GM21447 (cell line): ENCODE data around the gene FAM72C.
"Not testable (repeated sequence)": the region's sequence is repeated elsewhere in the genome, so short reads cannot be mapped to it uniquely, and the experiment has no call there.

Experiments
- ATAC-seq: cut with Tn5 transposase; IDR thresholded peaks from one replicate; pipeline ENCODE4 v1.9.1; 2021; ENCODE audit not compliant: unreplicated experiment

The FAM72C gene

GRCh38 chr1:143971924-143972700 is at the start of gene FAM72C:
Gene FAM72C (minus strand): TSS chr1:143971986. CDS start chr1:143971141, 845 bp downstream.
- ATAC-seq = peak; percentile 77

- not testable (repeated sequence) for ATAC-seq
These were observed 48.4 kb upstream of the FAM72C start for GRCh38 chr1:144020001-144020738.

- ATAC-seq = not testable (repeated sequence)
These were observed 47.3 kb upstream of the FAM72C start for GRCh38 chr1:144019101-144019500.

GRCh38 chr1:144015180-144015966 is 43.6 kb upstream of the FAM72C start:
- not testable (repeated sequence) for ATAC-seq

DNA sequence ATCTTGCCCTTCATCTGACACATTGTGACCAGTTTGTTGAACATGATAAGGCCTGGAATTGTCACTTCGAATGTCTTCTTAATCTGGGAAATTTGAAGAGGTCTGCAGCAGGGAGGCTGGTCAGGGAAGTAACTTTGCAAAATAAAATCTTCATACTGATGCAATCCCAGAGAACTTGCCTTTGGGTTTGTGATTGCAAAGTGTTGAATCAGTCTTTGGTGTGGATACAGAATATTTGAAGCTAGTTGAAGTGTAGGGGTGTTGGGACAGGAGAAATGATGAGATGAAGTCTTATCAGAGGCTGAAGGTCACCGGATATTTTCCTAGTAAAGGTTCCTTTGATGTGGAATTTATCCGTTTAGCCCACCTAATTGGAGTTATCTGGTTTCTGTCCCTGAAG is 42.7 kb upstream of the FAM72C start:
- not testable (repeated sequence) for ATAC-seq

DNA sequence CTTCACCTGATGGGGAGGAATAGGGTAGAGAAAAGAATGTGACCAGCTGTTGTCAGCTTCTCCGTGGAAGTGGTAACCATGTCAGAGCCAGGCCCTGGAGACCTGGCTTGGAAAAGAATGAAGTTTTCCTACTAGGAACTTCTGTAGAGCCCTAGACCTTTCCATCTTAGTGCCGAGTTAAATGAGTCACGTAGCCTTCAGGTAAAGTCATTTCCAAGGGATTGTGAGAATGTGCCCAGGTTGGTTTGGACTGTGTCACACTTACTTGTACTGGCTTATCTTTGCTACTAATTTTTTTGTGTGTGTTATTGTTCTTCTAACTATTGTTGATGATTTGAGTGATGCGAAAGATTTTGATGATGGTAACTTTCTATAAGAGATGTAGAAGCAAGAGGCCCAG is 42.3 kb upstream of the FAM72C start:
- not testable (repeated sequence) for ATAC-seq

DNA sequence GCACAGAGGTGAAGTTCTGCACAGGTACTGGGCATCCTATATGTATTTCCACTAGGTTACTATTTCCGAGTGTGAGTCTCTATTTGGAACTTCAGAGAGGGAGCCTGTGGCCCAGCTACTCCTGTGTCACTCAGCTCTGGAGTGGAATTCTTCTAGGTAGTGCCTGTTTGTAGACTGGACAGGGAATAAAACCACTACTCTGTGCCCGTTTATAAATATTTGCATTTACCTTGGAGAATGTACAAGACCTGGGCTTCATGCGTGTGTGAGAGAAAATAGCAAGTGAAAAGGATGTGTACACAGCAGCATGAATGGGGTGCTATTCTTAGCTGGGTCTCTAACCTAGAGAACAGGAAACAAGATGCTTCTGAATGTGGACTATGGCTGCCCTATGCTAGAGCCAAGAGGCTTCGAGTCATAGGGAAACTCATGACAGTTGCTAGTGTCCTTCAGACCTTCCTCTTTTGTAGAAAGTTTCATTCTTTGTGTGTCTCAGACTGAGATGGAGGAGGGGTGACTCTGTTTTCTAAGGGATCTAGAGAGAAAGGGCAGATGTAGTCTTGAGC is 40.5 kb upstream of the FAM72C start:
- ATAC-seq = peak; percentile 99

DNA sequence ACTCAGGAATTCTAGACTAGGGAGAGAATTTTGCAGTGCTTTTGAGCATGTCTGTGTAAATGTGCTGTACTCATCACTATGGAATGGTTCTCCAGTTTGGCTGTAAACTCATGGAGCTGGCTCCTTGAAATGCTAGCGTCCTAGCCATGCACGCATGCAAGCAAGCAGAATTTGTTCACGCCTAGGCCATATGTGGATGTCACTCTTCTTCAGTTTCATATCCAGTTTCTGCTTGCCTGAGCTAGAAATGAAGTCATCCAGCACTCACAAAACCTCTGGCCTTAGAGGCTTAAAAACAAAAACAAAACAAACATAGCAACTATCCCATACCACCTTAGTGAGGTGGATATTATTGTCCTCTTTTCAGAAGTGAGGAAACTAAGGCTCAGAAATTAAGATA is 37.6 kb upstream of the FAM72C start:
- peak; percentile 37 for ATAC-seq

- ATAC-seq = not testable (repeated sequence)
These were observed 32.5 kb upstream of the FAM72C start for GRCh38 chr1:144004259-144004658.

GRCh38 chr1:144003306-144004029 is 31.7 kb upstream of the FAM72C start:
- ATAC-seq = not testable (repeated sequence)

DNA sequence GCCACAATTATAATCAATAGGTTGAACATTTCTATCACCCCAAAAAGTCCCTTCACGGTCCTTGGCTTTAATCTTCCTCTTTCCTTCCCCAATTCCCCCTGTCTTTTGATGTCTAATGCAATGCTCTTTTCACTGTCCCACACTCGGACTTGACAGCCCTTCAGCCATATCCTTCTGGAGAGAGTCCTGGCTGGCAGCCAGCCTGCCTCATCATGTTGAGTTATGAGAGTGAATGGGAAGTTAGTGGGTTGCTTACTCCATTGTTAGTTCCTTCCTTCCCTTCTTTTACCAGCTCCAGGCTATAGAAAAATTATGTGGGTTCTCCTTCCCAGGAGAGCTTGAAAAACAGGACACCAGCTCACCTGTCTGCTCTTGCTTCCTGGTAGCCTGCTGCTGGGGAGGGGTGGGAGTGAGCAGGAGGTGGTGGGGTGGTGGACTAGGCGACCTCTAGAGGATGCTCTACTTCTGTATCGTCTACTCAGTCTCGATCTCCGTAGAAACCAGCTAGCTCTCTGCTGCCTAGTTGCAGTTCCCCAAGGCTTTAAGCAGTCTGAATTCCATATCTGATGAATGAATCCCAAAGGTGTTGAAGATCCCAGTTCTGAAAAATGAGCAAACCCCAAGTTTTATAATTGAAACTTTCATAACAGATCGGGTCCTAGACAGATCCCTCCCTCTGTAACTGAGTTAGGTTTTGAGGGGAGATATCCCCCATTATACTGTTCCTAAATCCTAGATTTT is 30.5 kb upstream of the FAM72C start:
- ATAC-seq = not testable (repeated sequence)

DNA sequence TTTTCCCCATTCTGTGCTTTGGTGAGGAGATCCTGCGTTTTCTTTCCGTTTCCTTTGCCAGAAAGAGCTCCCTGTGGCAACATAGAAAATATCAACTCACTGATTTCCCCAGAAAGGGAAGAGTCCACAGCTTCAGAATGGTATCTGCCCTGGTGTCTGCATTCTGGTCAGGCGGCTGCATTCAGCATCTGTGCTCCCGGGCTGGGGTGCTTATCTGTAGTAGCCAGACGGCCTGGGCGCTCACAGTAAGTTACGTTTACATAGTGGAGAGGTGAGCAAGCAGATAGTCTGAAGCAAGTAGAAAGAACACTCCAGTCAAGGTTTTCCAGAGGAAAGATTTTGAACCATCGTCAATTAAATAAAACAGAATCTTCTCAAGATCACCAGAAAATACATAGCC is 29.3 kb upstream of the FAM72C start:
- not testable (repeated sequence) for ATAC-seq

- ATAC-seq = not testable (repeated sequence)
These were observed 24.2 kb upstream of the FAM72C start for GRCh38 chr1:143996020-143996419.

GRCh38 chr1:143993301-143993907 is 21.6 kb upstream of the FAM72C start:
- ATAC-seq = not testable (repeated sequence)

DNA sequence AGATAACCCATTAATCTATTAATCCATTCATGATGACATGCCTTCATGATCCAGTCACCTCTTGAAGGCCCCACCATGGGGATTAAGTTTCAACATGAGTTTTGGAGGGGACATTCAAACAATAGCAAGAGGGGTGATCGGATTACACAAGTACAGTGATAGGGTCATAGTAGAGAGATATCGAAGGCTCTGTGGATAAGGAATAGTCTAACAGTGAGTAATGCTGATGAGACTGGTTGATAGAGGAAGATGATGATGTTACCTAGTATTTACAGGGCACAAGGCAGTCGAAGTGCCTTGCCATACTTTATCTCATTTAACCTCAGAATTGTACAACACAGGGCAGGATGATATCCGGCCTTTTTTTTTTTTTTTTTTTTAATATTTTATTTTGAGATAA is 18.9 kb upstream of the FAM72C start:
- ATAC-seq = not testable (repeated sequence)

DNA sequence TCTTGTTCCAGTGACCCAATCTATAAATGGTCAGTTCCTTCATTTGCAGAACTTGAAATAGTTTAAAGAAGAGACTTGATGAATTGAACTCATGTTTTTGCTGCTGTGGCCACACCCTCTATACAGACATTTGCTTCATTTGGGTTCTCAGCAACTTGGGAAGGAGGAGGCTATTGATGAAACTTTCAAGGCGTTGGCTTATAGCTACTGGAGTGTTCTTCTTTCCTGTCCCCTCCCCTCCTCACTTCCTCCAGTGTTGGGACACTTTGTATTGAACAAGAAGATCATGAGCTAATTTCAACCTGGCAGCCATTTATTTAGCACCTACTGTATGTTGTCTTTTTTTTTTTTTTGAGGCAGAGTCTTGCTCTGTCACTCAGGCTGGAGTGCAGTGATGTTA is 17.9 kb upstream of the FAM72C start:
- ATAC-seq = not testable (repeated sequence)

- ATAC-seq = not testable (repeated sequence)
These were observed 17.6 kb upstream of the FAM72C start for GRCh38 chr1:143989427-143989712.

- ATAC-seq = not testable (repeated sequence)
These were observed 17.0 kb upstream of the FAM72C start for GRCh38 chr1:143988602-143989426.
